ENCODE measurements around the gene GNAO1.

DNA sequence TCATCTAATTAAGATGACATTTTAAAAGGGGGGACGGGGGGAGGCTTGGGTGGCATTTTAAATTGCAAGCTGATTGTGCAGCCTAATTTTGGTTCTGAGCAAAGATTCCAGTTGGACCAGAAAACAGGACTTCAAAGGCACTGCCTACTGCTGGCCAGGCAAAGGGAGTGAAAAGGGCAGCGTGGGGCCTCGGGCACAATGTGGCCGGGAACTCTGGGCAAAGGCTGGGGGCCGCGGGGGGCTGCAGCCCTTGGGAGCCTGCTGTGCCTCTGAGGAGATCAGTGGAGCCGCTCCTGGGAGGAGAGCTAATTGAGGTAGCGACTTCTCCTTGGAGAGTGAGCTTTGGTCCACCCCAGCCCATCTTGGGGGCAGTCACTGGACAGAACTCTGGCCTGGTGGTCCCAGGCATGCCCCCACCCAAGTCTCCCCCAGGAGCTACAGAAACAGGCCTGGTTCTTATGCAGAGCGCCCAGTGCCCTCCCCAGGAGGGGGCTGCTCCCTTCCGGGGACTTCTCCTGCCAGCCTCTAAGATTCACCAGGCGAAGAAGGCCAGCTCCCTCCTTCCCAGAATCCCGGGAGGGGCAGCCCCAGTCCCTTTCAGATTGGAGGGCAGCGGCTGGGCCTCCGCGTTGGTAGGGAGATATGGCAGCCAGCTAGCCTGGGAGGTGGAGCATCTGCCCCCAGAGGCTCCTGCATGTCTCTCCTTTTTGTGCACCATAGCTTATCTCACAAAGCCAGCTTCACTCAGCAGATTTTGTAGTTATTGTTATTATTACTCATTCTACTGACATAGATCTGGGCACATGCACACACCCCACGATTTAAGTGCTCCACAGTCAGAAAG lies 115.6 kb downstream of the GNAO1 start:
- TF ChIP-seq EZH2phosphoT487 (IDR thresholded peaks at IDR 0.05; ENCODE audit: insufficient read depth, low read depth) (no peak), EZH2 (IDR thresholded peaks at IDR 0.05; ENCODE audit: insufficient read depth, poor library complexity, severe bottlenecking) (no peak)
